Activated CD8-positive, alpha-beta memory T cell treated with anti-CD3 and anti-CD28 coated beads, Interleukin-2, amount 50 U/mL, for 24 hours (primary cell): Measurements from ENCODE around the gene SEMA5A.

ENCODE experiments used
- DNase-seq: peaks from one replicate; pipeline ENCODE4 v3.0.0-alpha.2; 2020; ENCODE audit errors: extremely low read depth

The SEMA5A gene

DNA sequence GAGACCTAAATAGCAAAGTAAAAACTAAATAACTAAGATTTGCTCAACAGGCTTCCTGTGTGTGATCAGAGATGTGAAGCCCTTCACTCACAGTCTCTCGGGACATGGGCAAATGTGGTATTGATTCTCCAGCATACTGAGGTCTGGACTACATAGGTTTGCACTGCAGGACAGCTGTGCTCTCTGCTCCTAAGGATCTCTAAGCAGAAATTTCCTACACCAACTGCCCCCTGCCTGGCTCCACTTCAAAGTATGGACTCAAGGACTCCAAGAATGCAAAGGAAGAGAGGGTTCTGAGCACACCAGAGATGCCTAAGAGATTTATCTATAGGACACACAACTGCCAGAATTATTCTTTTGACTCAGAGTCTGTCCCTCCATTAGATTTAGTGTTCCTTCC, 487.2 kb downstream of the SEMA5A start:
- no peak for DNase-seq

DNA sequence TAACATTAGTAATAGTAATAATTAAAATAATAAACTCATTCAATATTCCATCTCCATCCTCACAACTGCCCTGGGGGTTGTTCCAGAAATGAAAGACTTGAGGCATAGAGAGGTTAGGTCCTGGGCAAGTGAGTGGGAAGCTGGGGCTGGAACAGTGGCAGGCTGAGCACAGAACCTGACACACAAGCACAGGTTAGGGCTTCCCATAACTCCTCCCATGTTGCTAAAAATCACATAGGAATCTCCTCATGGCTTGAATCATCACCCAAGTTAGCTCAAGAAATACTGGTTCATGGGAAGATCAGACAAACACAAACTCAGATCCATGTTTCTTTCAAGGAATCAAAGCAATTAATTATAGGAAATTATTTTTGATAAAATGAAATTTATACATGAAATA, 487.7 kb downstream of the SEMA5A start:
- no peak for DNase-seq

DNA sequence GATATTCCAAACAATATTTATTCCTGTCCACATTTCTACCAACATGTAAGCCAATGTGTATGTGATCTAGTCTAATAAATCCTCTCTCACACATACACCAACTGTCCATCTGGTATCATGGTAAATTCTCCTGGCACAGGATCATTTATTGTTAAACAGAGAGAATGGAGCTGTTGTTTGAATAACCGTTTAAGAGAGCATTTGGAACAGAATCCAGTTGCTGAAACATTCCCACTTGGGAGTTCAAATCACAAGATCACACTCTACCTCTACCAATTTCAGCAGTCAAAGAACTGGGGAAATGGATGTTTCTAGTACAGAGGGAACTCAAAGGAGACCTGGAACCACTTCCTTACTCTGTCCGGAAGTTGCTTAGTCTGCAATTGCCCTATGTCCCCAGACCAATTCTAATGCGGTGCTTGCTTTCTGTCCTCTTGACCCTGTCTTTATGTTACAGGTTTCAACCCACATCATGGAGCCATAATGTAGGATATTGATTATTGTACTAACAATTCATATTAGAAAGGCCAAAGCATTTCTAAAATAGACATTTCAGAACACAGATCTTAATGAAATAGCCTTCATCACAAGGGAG, 488.4 kb downstream of the SEMA5A start:
- no peak for DNase-seq

DNA sequence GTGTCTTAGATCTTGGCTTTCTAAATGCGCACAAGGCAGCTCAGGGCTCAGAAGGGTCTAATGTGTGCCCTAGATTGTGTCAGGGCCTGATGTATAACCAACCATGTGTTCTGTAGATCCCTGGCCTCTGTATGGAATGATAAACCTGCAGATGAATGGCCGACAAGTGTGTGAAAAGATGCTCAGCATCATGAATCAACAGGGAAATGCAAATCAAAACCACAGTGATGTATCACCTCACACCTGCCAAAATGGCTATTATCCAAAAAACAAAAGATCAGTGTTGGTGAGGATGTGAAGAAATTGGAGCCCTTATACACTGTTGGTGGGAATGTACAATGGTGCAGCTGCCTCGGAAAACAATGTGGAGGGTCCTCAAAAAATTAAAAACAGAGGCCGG, 489.8 kb downstream of the SEMA5A start:
- DNase-seq, result no peak

DNA sequence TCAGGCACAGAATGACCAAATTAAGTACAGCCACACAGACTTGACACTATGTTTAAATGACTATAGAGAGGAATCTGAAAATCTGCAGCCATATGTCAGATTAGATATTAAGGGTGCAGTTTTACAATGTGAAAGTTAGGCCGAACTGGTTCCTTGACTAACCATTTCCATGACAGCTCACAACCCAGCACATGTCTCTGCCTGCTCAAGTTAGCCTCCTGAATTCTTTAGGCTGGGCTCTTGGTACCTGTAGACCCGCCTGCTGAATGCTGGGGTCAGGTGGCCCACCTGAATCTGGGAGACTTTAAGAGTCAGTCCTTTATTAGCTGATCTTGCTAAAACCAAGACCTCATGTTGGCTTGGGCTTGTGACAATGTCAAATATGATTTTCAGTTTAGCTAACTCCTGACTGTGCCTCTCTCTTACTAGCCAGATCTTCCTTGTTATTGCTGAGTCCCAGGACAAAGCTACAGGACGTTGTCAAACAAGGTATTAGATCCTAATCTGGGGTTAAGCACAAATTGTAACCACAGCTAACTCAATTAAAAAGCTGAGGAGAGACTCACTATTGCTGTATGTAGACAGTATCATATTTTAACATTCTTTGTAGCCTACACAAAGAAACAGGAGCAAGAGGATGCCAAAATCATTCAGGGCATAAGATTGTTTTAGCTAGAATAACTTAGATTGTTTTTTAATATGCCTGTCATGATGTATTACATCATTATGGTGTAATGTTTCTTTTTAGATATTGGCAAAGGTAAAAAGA, 490.9 kb downstream of the SEMA5A start:
- DNase-seq, result no peak

DNA sequence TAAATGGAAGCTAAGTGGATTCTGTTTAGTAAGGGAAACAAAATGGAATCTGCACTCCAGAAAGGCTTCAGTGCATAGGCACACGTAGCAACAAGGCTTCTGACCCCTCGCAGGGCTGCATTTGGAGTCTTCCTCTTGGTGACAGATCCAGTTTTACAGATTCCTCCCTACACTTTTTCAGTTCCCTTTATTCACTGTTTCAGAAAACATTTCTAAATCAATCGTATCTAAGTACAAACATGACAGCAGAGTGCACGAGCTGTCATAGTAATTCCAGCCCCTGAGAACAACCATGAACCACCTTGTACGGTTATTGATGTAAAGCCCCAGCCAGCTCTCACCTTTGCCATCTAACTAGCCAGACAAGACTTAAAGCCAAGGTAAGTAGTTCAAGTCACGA, 491.6 kb downstream of the SEMA5A start:
- no peak for DNase-seq

DNA sequence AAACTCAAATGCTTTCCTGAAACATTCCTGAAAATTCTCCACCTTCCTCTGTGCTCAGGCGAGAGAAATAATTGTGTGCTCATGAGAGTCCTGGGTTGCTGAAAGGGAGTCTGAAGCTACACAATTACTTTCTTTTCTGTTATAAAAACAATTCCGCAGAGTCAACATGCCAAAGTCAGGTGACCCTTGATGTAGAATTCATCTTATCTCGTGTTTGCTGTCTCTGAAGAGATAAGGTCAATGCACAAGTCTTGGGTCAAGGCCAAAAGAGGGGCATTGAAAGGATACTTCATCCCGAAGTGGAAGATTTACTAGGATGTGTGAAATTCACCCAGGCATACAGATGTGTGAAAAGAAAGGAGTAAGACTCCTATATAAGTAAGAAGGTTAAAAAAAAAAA, 493.5 kb downstream of the SEMA5A start:
- no peak for DNase-seq

DNA sequence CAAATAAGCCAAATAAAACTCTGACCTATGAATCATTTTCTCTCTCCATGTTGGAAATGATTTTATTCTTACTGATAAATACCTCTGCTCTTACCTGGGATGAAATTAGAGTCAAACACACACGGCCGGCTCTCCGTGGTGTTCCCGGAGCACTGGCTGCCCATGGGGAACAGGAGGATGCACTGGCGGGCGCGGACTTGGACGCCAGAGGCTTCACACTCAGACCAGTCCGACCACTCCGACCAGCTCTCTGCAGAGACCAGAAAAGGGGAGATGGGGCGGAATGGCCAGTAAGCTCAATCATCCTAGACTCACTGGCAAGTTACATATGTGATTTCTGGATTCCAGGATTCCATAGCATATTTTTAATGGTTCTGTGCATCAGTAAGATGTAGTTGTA, 494.1 kb downstream of the SEMA5A start:
- DNase-seq, result no peak

DNA sequence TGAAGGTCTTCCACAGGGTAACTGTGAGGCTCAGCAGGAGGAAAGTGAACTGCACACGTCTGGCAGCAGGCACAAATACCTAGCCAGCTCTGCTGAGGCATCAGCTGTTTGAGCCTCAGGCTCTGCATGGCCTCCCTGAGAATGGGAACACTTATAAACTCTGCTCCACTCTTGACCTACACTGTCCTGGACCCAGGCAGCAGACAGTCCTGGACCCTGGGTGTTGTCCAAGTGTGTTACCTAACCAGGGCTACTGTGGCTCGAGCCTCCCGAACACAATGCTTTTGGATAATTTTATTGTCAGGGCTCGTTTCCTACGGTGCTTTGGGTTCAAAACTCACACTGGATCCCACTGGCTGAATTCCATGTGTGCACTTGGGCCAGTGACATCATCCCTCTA, 497.9 kb downstream of the SEMA5A start:
- DNase-seq, result no peak

DNA sequence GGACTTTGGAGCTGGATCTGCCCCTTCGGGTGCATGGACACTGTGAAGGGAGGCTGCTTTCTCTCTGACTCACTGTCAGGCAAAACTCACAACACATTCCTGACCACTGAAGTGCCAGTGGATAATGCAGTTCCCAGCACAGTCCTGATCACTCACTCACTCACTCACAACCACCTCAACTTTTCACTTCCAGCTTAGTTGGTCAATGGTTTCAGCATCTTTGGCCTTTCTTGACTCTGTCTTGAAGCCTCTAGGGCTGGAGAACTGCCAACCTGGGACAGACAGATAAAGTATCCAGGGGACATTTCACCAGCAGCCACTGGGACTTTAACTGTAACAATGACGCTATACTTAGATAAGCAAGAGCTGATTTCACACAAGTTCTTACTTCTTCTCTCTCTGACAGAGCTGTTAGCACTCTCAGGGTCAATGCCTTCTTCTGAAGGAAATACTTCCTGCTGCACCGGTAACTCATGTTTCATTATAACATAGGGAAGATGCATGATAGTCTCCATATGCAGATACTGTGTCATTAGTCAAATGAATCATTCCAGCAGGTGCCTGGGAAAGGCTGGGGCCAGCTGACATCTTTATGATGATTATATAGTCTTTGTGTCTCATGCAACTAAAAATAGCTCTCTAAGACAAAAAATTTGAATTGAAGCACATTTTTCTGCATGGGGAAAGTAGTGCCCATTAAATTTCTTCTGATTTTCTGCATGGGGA, 499.0 kb downstream of the SEMA5A start:
- DNase-seq, result no peak

DNA sequence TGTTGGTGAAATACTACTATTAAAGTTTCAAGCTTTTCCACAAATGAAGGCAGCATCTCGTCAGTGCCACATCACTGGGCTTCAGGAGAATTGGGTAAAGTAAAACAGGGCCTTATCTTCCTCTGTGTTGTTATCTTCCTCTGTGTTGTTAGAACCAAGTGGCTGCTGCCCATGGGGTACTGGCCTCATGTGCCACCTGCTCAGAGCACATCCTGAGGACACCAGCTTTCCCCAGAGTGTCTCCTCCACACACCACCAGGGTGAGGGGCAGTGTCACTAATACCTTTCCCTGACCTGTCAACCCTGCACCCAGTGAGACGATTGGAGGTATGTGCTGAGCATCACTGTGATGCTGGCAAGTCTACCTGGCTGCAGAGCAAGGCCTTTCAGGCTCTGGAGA, 499.9 kb downstream of the SEMA5A start:
- no peak for DNase-seq

DNA sequence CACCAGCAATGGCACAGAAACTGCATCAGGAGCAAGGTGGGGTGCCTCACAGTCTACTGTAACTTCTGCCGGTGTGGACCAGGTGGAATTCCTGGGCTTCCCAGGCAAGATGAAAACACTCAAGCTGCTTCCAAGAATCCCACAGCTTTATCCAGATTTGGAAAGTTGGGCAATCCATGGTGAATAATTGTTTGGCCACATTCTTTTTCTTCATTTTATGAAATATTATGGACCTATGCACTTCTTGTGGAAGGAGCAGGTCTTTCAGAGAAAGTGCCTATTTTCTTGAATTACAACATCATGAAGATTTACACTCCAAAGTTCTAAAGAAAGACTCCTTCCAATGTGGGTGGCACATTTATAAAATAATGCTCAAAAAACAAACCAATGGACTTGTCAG, 503.6 kb downstream of the SEMA5A start:
- DNase-seq, result no peak

DNA sequence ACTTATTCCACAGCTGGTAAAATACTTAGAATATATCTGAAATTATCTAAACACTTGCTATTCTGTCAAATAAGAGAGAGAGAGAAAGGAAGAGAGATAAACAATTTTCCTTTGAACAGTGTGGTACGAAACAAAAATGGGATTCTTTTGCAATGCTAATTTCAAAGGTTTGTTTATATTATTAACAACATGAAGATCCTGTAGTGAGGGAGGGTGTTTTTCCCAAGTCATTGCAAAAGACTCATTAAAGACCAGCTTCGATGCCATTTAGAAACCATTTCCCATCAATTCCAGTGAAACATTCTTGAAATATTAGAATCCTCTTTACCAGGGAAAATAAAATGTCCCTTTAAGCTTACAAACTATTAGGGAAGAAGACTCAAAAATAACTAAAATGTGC, 505.4 kb downstream of the SEMA5A start:
- no peak for DNase-seq

DNA sequence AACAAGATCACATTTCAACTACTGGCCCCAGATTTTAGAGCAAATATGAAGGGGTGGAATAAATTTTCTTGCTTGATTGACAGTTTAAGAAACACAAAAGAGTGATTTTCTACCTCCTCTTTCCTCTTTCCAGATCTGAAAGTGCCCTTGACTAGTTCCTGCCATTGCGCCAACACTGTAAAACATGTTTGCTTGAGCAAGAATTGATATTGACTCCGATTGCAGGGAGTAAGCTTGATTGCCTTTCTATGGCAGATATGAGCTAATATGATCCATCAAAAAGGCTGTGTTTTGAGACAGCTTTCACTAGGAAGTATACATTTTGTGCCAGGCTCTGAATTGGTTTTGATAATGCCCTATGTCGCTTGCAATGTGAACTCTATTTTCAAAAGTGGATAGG, 508.8 kb downstream of the SEMA5A start:
- no peak for DNase-seq

DNA sequence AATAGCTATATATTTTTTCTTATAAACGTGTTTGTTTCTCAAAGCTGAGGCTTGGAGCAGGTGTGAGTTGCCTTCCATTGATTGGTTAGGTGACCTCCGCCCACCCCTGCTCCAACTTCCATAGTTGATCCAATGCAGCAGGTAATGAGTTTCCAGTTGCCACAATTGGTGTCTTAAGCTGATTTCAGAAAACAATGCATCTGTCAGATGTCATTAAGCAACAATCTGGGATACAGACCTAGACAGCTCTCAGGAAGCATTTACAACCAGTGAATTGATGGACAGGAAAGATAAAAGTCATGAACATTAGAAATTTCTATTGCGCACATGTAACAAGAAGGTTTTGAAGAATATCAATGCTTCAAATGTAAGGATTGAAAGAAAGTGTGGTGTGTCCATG, 510.5 kb downstream of the SEMA5A start:
- DNase-seq, result no peak

DNA sequence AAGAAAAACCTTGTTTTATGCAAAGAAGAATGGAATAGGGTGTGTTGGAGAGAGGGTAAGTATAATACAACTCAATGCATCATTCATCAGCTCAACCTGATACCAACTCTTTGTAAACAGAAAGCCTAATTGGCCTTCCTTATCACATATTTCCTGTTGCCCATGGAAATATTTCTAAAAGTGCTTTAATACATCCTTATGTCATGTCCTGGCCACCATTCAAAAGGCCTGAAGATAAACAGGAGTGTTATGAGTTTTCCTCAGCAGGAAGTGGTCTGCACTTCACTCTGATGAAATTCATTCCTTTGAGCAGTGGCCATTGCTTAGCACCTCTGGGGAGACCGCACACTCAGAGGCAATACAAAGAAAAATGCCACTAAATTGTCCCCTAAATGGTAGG, 511.2 kb downstream of the SEMA5A start:
- no peak for DNase-seq

DNA sequence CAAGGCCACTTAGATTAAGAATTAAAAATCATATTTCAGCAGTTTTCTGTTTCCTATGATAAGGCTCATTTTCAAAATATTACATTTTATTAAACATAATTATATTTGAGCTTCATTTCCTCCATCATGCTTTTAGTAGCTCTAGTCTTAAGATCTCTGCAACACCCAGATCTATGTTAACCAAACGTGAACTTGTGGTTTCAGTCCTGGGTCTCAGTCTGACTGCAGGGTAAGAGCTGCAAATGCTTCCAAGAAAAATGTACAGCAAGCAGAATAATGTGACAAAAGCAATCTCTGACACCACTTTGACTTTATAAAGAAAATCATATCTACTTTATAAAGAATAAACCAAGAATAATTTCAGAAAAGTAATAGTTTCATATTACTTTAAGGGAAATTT, 512.4 kb downstream of the SEMA5A start:
- no peak for DNase-seq

DNA sequence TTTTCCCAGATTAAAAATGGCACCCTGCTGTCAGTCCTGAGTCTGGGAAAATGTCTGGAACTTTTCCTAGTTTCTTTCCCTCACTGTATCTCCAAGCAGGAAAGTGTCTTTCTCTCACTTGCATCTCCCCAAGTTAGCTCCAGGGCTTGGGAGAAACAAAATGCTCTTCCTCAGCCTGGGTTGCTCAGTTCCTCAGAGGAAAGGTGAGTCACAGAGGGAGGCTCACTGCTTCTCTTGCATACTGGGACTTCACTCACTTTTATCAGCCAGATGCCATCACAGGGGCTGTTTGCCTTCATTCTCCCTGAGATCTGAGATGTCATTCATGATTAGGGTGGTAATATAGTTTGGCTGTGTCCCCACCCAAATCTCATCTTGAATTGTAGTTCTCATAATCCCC, 519.9 kb downstream of the SEMA5A start:
- DNase-seq, result no peak

DNA sequence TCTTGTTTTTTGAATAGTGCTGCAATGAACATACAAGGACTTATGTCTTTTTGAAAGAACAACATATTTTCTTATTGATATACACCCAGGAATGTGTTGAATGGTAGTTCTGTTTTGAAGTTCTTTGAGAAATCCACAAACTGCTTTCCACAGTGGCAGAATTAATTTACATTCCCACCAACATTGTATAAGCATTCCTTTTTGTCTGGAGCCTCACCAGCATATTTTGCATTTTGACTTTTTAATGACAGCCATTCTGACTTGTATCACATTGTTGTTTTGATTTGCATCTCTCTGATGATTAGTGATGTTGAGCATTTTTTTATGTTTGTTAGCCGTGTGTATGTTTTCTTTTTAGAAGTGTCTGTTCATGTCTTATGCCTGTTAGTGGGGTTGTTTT, 524.9 kb downstream of the SEMA5A start:
- no peak for DNase-seq

DNA sequence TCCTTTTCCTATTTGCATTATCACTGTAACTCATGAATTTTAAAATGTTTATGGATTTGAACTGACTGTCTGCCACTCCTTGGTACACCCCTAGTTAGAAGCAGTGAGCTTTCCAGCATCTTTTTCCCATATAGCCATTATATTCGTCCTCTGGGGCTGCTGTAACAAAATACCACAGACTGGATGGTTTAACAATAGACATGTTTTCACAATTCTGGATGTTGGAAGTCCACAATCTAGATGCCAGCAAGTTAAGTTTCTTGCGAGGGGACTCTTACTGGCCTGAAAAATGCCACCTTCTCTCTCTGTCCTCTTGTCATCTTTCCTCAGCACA, 530.0 kb downstream of the SEMA5A start:
- no peak for DNase-seq

DNA sequence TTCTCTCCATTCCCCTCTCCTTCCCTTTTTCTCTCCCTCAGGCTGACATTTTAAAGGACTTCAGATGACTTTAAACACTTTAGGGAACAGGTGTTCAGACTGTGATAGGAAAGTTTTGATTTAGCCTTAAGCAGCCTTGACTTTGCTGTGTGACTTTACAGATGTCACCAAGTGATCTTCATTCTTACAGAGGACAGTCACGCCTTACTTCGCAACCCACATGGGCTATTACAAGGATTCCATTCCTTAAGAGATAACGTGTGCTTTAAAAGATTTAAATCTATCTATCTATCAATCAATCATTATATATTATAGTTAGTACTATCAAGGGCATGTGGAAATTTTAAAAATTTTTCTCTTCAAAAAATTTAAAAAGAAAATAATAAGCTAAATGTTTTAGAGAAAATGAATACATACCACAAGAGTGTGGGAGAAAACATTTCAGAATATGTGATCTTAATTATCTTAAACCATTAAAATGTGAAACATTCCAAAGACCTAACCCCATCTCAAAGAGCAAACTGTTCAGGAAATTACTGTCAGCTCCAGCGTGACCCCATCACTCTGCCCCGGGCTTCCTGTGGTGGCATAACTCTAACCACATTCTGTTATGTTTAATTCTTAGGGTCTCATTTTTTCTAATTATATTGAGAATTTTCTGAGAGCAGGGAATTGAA, 530.5 kb downstream of the SEMA5A start:
- DNase-seq, result no peak

DNA sequence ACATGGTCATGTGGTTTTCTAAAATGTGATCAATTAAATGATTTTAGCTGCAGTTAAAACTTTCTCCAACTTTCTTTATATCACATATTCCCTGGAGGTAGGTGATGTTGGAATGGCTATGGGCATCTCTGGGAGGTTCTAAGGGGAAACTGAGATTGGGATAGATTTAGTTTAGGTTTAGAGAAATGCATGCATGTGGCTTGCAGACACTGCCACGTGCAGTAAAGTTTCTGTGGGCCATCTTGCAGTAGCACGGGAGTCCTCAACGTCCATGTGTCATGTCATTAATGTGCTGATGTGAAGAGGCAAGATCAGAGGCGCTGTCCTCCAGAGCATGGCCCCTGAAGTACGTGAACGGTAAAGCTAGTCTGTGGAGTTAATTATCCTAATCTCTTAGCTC, 532.7 kb downstream of the SEMA5A start:
- DNase-seq, result no peak
